Measurements from ENCODE around the gene DNAI7. TPM values are rescaled to one million over a fixed set of nuclear protein-coding genes. Genes with fewer than 3 reads are reported as not detected.

The DNAI7 gene
- total and polyA plus RNA-seq, 2 of the 13 experiments (the other 11 are each of a cell fraction or from before 2014, with no cell fraction given): 0.04 to 0.25 TPM

DNA sequence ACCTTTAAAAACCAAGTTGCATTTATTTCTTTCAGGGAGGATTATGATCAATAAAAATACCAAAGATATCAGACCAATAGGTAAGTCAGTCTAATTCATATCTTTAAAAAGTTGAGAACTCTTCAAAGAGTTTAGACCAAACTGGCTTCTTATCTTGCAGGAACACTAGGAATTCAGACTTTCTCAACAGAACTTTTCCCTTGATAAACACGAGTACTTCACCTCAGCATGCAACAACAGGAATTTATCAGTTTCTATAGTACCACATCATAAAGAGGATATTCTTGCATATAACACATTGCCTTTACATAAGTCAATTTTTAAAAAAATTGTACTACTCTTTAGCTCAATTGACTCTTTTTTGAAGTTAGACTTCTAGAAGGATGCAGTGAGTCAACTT, 68.2 kb downstream of the DNAI7 start:
- H3K9me3 ChIP-seq (ENCODE audit: low read length): no peaks in the 10 kb centered on the region
- H3K4me3 ChIP-seq (replicated peaks in 1 of 3; ENCODE audit: insufficient read depth in 1 of 3, low read depth in 2 of 3, low read length in 3 of 3): no peak overlapping the region
- no peak overlapping the region for H3K27ac ChIP-seq (ENCODE audit: extremely low read length, insufficient read depth, low read length)
- no peaks in the 10 kb centered on the region for H4K20me1 ChIP-seq (ENCODE audit: insufficient read depth, low read length)
- in situ Hi-C loops (cut with HindIII; ENCODE audit: extremely low pct_ligation_motif_present, low pct_unique_long_range_greater_than_20kb) (no loop called here), intact Hi-C loops (cut with micrococcal nuclease; ENCODE audit: unreplicated experiment) (no loop called here)
- H3K4me1 ChIP-seq (ENCODE audit: insufficient read depth, low read length): no peaks in the 10 kb centered on the region
- CTCF ChIA-PET (ENCODE audit: low intra/inter-chr PET ratio, low total read pairs): no interaction called here
- 0% methylated on average over 1 of the region's 1 CpG for WGBS (ENCODE audit: low lambda C conversion rate)
- FAIRE-seq (no peak), ATAC-seq (no peak), DNase-seq (ENCODE audit: low spot score) (no peak)
- H3K27me3 ChIP-seq (ENCODE audit: control insufficient read depth in 1 of 2, insufficient read depth in 2 of 2, low read length in 2 of 2): no peaks in the 10 kb centered on the region
- no peaks in the 10 kb centered on the region for H3K36me3 ChIP-seq (replicated peaks in 1 of 2; ENCODE audit: control insufficient read depth in 1 of 2, insufficient read depth in 2 of 2, low read length in 2 of 2)
- H3K4me2 ChIP-seq (ENCODE audit: low read depth, low read length): no peak overlapping the region
- H3K79me2 ChIP-seq (ENCODE audit: insufficient read depth, low read length): no peaks in the 10 kb centered on the region
- TF ChIP-seq MLLT10 (CRISPR knock-in tag; IDR thresholded peaks at IDR 0.05): no peak
- TF ChIP-seq SIN3B (IDR thresholded peaks at IDR 0.05; ENCODE audit: low read length): no peak
- POLR2A ChIA-PET: no interaction called here
- no TSS peak for BruUV-seq (replicated peaks)
- H3K9ac ChIP-seq (ENCODE audit: insufficient read depth, low read depth, low read length): no peak overlapping the region
- H2AFZ ChIP-seq (ENCODE audit: low read length): no peak overlapping the region

DNA sequence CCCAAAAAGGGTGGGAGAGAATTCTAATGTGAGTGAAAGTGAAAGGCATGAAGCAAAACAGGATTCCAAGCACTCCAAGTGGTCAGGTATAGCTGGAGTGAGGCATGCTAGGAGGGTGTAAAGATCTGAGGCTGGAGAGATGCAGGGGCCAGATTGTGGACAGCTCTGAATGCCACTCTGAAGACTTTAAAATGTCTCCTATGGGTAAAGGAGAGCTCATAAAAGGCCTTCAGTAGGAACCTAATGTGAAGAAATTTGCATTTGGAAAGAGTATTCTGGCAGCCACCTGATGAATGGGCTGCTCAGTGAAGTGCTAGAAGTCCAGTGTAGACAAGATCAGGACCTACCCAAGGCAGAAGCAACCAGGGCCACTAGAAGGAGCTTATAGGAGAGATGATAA, 68.9 kb downstream of the DNAI7 start:
- intact Hi-C loops (cut with micrococcal nuclease; ENCODE audit: unreplicated experiment) (no loop called here), in situ Hi-C loops (cut with HindIII; ENCODE audit: extremely low pct_ligation_motif_present, low pct_unique_long_range_greater_than_20kb) (no loop called here)
- ChIA-PET POLR2A (no interaction called here), CTCF (ENCODE audit: low intra/inter-chr PET ratio, low total read pairs) (no interaction called here)
- Histone ChIP-seq H4K20me1 (ENCODE audit: insufficient read depth, low read length) (no peaks in the 10 kb centered on the region), H3K27me3 (ENCODE audit: control insufficient read depth in 1 of 2, insufficient read depth in 2 of 2, low read length in 2 of 2) (no peaks in the 10 kb centered on the region), H3K36me3 (replicated peaks in 1 of 2; ENCODE audit: control insufficient read depth in 1 of 2, insufficient read depth in 2 of 2, low read length in 2 of 2) (no peaks in the 10 kb centered on the region), H3K4me2 (ENCODE audit: low read depth, low read length) (no peak overlapping the region), H3K9ac (ENCODE audit: insufficient read depth, low read depth, low read length) (no peak overlapping the region), H3K4me1 (ENCODE audit: insufficient read depth, low read length) (no peaks in the 10 kb centered on the region), H3K27ac (ENCODE audit: extremely low read length, insufficient read depth, low read length) (no peak overlapping the region), H3K9me3 (ENCODE audit: low read length) (no peaks in the 10 kb centered on the region), H3K4me3 (replicated peaks in 1 of 3; ENCODE audit: insufficient read depth in 1 of 3, low read depth in 2 of 3, low read length in 3 of 3) (no peak overlapping the region), H3K79me2 (ENCODE audit: insufficient read depth, low read length) (no peaks in the 10 kb centered on the region), H2AFZ (ENCODE audit: low read length) (no peak overlapping the region)
- ATAC-seq (no peak), FAIRE-seq (no peak), DNase-seq (ENCODE audit: low spot score) (no peak)
- TF ChIP-seq CENPX (CRISPR knock-in tag; IDR thresholded peaks at IDR 0.05) (no peak), MEF2D (CRISPR knock-in tag; IDR thresholded peaks at IDR 0.05) (no peak), SATB2 (CRISPR knock-in tag; IDR thresholded peaks at IDR 0.05) (no peak), ZNF260 (CRISPR knock-in tag; IDR thresholded peaks at IDR 0.05; ENCODE audit: borderline replicate concordance, low read depth) (no peak), ZNF232 (CRISPR knock-in tag; IDR thresholded peaks at IDR 0.05; ENCODE audit: borderline replicate concordance) (no peak), ZNF598 (CRISPR knock-in tag; IDR thresholded peaks at IDR 0.05; ENCODE audit: borderline replicate concordance) (no peak), MAF1 (CRISPR knock-in tag; IDR thresholded peaks at IDR 0.05; ENCODE audit: borderline replicate concordance) (no peak), ERF (CRISPR knock-in tag; IDR thresholded peaks at IDR 0.05) (no peak), TOE1 (CRISPR knock-in tag; IDR thresholded peaks at IDR 0.05) (no peak)
- TF ChIP-seq, protein P1, sequence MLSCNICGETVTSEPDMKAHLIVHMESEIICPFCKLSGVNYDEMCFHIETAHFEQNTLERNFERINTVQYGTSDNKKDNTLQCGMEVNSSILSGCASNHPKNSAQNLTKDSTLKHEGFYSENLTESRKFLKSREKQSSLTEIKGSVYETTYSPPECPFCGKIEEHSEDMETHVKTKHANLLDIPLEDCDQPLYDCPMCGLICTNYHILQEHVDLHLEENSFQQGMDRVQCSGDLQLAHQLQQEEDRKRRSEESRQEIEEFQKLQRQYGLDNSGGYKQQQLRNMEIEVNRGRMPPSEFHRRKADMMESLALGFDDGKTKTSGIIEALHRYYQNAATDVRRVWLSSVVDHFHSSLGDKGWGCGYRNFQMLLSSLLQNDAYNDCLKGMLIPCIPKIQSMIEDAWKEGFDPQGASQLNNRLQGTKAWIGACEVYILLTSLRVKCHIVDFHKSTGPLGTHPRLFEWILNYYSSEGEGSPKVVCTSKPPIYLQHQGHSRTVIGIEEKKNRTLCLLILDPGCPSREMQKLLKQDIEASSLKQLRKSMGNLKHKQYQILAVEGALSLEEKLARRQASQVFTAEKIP (CRISPR knock-in tag; IDR thresholded peaks at IDR 0.05; ENCODE audit: borderline replicate concordance): no peak
- no TSS peak for BruUV-seq (replicated peaks)
